GM21447 (cell line): Measurements from ENCODE around the gene WNK2.

Source experiments
- ATAC-seq: cut with Tn5 transposase; IDR thresholded peaks from one replicate; pipeline ENCODE4 v1.9.1; 2021; ENCODE audit not compliant: unreplicated experiment

The WNK2 gene

DNA sequence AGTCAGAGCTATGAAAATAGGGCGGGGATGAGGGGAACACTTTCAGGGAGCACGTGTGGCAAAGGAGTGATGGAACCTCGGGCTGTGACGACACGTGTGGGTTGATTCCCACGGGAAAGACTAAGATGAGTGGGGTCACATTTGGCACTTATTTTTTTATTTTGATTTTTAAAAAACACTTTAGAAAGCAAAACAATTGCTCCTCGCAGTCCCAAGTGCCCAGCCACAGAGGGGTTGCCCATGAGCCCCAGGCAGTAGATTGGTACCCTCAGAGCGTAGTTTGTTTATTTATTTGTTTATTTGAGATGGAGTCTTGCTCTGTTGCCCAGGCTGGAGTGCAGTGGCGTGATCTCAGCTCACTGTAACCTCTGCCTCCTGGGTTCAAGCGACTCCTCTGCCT is 69.7 kb downstream of the WNK2 start:
- no peak for ATAC-seq

DNA sequence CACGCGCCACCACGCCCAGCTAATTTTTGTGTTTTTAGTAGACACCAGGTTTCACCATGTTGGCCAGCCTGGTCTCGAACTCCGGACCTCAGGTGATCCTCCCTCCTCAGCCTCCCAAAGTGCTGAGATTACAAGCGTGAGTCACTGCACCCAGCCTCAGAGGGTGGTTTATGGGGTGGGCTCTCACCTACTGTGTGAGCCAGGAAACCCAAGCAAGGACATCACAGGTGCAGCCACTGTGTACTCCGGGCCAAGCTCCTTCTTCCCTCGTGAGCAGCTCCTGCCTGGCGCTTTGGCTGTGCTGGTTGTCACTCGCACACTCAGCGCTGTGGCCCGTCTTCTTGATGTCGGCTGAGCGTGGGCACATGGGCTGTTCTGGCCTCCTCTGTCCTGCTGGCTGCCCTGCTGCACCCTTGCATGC is 70.1 kb downstream of the WNK2 start:
- no peak for ATAC-seq

DNA sequence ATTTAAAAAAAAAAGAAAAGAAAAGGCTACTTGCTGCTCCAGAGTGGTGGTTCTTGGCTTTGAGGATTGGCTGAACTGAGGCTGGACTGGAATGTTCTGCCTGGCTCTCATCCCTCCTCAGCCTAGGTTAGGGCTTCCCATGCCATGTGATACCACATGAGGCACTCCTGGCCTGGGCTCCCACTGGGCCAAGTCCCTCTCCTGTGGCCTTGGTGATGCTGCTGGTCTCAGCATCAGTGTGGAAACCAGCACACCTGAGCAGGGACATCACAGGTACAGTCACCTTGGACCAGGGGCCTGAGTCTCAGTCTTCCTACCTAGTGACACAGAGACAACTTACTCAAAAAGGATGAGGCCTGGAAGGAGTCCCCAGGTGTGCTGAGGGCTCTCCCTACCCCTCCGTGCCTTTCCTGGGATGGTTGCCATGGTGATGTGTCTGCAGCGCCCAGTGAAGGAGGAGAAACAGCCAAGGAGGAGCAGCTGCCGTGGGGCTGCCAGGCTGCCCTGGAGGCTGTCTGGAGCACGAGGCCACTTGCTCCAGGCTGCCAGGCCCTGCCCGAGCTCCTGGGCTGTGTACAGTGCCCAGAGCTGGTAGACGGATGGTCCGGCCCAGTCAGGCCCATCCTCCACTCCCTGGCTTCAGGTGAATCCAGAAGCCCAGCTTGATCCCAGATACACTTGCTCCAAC is 71.0 kb downstream of the WNK2 start:
- no peak for ATAC-seq

DNA sequence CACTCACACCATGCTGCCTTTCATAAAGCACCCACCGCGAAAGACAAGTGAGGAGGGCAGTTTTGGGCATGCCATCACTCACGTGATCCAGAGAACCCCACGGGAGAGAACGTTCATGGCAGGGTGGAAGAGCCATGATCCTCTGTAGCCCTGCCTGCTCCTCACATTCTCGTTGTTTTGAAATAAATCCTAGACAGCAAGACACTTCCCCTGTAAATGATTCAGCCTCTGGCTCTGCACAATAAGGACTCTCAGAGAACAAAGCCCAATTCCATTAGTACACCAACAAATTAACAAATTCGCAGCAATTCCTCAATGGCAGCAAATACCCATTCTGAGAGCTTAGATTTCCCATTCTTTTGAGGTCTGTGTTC is 71.5 kb downstream of the WNK2 start:
- ATAC-seq, result no peak

DNA sequence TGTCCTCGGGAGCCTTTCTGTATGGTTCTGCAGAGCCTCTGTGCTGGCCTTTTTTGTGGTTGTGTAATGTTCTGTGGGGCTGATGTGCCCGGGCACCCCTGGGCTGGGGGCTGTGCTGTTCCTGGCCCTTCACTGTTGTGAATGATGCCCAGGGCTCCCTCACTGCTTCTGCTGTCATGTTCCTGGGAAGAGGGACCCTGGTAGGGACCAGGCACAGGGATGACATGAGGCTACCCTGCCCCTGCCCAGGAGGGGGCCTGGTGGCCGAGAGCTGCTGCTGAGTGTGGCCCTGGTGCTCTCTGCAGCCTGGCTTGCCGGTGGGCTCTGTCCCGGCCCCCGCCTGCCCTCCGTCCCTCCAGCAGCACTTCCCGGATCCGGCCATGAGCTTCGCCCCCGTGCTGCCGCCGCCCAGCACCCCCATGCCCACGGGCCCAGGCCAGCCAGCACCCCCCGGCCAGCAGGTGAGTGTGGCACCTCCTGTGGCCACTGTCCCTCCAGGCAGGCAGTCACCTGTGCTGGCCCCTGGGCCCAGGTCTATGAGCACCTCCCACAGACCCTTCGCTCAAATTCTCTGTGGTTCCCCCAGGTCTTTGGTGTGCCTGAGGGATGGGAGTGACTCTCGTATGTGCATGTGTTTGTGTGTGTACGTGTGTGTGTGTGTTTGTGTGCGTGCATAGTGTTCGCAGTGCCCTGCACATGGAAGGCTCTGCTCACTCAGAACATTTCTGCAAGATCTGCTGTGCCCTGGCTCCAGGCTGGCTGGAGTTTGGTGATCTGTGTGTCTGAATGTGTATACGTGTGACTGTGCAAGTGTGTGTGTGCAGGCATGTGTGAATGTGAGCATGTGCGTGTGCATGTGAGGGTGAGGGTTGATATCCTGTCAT is 72.3 kb downstream of the WNK2 start:
- no peak for ATAC-seq

DNA sequence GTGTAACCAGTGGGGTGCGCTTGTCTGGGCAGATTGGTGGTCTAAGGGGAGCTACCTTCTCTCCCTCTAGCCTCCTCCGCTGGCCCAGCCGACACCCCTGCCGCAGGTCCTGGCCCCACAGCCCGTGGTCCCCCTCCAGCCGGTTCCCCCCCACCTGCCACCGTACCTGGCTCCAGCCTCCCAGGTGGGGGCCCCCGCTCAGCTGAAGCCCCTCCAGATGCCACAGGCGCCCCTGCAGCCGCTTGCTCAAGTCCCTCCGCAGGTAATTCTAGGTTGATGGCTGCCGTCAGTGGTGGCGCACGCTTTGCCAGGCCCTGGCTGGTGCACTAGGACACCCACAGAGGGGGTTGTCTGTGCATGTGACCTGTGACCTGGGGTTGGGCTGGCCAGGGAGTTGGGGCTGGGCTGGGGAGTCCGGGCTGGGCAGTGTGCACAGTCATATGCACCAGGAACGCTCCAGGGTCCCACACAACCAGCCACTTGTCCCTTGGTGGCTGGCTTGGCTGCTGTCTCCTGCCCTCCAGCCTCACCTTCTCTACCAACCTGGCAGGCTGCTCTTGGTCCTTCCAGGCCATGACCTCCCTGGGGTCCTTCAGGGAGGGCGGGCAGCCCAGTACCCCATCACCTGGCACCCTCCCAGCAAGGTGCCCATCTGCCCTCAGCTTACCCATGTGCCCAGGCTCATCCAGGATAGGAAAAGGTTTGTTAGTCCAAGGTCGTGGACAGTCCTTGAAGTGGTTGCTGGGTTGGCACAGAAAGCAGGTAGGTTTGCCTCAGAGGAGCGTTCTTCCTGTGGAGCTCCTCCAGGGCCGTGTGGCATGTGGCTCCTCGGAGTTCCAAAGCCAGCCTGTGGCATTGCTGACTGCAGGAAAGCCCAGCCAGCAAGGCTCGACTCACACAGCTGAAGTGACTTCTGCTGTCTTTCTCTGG is 73.2 kb downstream of the WNK2 start:
- ATAC-seq, result no peak

DNA sequence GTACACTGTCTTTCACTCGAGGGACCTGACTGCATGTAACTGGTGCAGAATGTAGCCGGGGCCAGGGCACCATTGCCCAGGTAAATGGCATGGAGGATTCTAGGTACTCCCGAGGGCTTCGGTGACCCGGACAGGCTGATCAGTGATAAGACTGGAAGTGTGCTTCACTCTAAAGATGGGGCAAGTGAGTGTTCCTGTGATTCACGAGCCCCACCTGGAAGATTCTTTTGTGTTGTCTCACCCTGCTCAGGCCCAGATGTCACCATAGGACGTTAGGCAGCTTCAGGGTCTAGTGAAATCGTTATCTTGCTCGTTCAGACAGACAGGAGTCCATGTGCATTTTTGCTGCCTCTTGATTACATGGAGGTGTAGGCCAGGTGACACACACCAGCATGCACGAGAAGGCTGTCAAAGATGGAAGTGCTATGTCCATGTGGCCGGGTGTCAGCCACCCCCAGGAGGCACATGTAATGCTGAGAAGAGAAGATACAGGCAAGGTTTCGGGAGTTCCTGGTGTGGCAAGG is 73.9 kb downstream of the WNK2 start:
- no peak for ATAC-seq

DNA sequence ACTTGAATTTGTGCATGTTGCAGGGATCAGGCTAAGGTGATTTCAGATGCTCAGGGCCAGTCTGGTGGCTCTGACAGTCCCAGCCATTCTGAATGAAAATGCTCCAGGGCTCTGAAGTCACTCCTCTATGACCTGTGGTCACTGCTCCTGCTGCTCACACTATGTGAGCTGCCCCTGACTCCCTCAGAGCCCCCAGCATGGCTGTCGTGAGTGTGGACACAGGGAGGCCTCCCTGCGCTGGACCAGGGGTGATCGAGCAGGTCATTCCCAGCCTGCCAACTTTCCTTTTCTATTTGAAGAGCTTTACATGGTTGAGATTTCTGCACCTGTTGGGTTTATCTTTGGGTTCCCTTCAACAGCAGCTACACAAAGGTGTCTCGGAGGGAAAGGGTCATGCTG is 74.5 kb downstream of the WNK2 start:
- no peak for ATAC-seq

DNA sequence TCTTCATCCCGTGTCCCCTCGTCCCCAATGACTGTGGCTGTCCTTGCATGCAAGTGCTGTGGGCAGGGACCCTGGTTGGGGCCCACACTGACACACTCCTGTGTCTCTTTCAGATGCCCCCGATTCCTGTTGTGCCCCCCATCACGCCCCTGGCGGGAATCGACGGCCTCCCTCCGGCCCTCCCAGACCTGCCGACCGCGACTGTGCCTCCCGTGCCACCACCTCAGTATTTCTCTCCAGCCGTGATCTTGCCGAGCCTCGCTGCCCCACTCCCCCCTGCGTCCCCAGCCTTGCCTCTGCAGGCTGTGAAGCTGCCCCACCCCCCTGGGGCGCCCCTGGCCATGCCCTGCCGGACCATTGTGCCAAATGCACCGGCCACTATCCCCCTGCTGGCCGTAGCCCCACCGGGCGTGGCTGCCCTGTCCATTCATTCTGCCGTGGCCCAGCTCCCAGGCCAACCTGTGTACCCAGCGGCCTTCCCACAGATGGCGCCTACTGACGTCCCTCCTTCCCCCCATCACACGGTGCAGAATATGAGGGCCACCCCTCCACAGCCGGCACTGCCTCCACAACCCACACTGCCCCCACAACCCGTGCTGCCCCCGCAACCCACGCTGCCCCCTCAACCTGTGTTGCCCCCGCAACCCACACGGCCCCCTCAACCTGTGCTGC is 75.0 kb downstream of the WNK2 start:
- no peak for ATAC-seq

DNA sequence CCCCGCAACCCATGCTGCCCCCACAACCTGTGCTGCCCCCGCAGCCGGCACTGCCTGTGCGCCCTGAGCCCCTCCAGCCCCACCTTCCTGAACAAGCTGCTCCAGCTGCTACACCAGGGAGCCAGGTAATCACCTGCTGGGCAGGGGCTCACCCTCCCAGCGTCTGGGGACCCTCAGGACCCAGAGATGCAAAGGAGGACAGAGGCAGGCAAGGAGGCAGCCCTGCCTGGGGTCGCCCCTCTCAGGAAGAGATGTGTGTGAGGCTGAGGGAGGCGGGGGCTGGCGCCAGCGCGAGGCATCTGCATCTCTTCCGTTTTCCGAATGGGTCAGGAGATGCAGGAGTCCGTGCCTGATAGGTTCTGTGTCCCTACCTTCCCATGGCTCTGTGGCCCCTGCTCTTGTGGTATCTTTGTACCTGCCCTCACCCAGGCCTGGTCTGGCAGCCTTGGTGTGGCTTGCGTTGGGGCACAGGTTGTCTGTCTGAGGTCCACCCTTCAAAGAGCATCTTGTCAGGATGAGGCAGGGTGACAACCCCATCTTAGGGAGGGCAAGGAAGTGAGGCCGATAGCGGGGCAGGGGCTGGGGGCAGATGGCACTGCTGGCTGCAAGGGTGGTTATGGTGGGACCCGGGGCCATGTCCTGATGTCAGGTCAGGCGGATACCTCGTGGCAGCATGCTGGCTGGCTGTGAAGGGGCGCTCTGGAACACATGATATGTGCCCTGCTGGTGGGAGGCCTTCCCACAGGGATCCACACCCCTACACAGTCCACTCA is 75.7 kb downstream of the WNK2 start:
- no peak for ATAC-seq

DNA sequence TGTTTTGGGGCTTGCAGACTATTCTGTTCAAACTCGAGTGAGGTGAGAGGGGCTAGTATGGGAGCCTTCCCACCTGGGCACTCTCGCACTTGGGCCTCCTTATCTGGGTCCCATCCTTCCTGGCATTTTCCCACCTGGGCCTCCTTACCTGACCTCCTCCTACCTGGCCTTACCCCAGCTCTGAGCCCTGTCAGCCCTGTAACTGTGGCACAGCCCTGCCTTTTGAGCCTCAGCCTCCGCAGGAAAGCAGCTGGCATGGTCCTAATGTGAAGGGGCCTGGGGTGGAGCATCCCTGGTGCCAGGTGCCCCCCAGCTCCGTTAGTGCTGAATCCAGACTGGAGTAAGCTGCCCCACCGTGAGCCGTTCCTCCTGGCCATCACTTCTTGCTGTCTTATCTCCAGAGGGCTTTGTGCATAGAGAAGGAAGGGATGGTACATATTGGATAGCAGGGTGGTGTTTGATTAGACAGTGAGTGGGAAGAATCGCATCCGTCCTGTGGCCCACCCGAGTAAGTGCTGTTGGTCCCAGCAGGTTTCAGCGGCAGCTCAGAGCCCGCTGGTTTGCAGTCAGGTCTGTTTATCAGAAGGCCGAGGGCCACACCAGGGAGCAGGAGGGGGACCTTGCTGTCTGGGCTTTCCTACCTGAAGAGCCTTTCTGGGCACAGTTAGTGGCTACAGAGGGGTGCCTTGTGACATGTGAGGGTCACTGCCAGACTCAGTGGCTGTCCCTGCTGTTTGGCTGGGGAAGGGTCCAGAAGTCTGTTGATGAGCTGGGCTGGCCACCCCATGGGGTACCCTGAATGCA is 76.5 kb downstream of the WNK2 start:
- ATAC-seq, result no peak

DNA sequence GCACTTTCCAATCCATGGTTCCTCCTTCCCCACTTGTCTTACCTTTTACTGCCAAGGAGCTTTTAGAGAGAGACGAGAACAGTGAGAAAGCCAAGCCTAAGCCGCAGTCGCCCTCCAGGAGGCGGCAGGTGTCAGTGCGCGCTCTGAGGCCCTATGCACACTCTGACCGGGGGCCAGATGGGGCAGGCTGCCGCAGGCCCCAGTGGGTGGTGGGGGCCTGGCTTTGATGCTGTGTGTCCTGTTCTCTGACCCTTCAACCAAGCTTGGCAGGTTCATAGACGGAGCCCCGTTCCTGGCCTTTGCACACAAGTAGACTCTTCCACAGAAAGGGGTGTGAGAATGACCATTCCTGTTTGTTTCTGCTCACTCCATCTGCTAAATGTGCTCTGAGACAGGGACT is 77.3 kb downstream of the WNK2 start:
- no peak for ATAC-seq

DNA sequence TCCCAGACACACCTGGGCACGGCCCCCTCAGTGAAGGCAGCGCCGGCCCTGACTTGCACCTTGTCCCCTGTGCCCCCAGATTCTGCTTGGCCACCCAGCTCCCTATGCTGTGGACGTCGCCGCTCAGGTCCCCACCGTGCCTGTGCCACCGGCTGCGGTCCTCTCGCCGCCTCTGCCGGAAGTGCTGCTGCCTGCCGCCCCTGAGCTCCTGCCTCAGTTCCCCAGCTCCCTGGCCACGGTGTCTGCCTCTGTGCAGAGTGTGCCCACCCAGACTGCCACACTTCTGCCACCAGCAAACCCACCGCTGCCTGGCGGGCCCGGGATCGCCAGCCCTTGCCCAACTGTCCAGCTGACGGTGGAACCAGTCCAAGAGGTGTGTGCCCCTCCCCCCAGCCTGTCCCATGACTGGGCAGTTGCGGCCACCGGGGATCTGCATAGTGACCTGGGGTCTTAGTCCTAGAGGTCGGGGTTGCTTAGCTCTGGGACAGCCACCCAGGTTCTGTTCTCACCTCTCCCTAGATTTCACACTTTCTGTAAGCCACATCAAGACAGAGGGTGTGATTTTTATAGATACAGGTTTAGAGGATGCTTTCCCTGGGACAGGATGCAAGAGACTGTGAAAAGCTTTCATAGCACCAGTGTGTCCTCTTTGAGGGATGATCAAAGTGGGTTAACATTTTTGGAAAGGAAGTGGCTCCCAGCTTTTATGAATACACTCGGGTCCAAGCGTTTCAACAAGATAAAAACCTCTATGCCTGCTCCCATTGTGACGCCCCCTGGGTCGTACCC is 78.0 kb downstream of the WNK2 start:
- no peak for ATAC-seq

DNA sequence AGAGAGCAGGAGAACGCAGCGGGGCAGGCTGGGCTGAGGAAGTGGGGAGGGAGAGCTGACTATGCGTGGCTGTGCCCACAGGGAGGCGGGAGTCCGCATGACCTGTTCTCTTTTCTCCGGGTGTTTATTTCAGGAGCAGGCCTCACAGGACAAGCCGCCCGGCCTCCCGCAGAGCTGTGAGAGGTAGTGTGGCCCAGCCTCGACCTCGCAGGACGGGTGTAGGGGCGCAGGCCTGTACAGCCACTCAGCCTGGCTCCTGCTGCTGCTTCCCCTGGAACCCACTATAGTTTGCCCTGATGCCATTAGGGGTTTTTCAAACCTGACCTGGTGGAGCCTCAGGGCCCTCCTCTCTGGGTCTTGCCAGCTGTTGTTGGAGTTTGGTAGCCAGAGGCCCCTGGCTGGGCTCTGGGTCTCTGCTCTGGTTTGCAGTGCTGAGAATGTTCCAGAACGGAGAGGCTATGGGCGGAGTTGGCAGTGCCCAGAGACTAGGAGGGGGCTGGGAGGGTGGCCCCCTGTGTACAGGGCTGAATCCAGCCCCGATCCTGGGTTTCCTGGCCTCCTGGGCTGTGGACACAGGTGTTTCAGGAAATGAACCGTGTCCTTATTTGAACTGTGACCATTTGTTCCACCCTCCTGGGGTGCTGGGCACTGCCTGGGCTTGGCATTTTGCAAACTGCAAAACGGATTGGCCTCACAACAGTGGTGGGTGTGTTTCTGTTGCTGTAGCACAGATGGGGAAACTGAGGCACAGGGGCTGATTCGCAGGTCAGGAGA is 78.8 kb downstream of the WNK2 start:
- no peak for ATAC-seq

DNA sequence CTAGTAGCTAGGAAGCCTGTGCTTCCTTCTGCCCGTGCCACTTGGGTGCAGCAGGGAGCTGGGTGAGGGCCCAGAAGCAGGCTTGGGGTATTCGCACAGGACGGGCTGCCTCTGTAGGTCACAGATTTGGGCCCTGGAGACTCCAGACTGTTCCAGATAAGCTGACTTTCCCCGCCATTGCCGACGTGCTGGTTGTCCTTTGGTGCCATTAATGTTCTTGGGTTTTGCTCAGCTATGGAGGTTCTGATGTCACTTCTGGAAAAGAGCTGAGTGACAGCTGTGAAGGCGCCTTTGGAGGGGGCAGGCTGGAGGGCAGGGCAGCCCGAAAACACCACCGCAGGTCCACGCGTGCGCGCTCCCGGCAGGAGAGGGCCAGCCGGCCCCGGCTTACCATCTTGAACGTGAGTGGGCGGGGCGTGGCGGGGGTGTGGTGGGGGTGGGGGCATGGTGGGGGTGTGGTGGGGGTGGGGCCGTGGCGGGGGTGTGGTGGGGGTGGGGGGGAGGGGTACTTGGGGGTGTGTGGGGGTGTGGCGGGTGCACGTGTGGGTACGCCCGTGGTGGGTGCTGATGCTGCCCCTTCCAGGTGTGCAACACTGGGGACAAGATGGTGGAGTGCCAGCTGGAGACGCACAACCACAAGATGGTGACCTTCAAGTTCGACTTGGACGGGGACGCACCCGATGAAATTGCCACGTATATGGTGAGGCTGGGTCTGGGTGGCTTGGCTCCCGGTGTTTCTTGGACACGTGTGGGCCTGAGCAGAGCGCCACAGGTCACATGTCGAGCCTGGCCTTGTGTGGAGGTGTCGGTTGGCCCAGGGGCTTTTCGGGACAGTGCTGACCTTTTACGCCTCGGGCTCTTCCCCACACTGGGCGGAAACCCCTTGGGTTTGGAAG is 79.6 kb downstream of the WNK2 start:
- no peak for ATAC-seq

DNA sequence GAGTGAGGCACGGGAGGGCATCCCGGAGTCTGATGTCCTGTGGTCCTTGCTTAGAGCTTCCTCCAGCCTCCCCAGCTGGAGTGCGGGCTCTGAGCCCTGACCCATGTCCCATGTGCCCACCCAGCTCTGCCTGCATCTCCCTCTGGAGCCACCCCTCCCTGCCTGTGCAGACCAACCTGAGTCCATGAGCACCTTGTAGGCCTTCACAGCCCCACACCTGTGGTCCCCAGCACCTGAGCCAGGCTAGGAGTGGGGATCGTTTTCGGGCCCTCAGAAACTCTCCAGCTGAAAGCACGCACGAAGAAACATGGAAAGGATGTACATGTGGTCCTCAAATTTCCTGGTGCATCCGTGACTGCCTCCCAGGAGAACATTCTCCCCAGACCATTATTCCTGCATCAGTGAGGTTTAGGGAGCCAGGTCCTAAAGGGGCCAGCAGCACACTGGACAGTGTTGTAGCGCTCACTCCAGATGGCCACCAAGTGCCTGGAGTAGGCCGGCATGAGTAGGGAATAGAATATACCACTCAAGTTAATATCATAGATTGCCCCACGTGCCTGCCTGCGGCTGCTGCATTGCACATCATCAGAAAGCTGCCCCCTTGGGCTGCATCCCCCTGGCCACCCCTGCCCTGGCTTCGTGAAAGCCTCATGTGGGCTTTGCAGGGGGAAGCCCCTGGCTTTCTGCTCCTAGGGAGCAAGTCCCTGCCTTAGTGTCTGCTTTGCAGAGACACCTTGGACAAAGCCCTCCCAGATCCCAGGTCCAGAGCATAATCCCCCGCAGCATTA is 80.6 kb downstream of the WNK2 start:
- no peak for ATAC-seq
